HG02798 (cell line): ENCODE data around the gene ZNF668.
"Not testable (repeated sequence)": the region's sequence is repeated elsewhere in the genome, so short reads cannot be mapped to it uniquely, and the experiment has no call there.

ENCODE experiments used
- ATAC-seq: cut with Tn5 transposase; IDR thresholded peaks from one replicate; pipeline ENCODE4 v1.9.1; 2021; ENCODE audit warnings: mild to moderate bottlenecking; ENCODE audit not compliant: unreplicated experiment, poor library complexity

ZNF668 gene

GRCh38 chr16:31105677-31106213 is 31.7 kb upstream of the ZNF668 start:
- no peak for ATAC-seq

DNA sequence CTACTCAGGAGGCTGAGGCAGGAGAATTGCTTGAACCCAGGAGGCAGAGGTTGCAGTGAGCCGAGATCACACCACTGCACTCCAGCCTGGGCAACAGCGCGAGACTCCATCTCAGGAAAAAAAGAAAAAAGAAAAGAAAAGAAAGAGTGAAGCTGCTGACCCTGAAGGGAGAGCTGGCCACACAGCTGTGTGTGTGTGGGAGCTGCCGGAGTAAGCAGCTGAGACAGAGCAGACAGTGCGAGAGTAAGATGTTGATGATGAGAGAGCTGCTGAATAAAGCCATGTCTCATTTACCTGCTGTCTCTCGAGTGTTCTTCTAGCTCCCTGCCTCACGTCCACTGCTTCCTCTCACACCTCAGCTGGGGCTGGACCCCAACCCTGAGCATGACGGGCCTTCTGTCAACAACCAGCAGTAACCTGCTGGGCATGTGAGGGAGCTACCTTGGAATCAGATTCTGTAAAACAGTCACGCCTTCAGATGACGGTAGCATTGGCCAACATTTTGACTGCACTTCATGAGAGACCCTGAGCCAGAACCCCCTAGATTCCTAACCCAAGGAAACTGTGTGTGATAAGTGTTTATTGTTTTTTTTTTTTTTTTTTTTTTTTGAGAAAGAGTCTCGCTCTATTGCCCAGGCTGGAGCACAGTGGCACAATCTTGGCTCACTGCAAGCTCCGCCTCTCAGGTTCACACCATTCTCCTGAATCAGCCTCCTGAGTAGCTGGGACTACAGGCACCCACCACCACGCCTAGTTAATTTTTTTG is 27.0 kb upstream of the ZNF668 start:
- ATAC-seq, result not testable (repeated sequence)

GRCh38 chr16:31099860-31100638 is 26.0 kb upstream of the ZNF668 start:
- ATAC-seq, result no peak

DNA sequence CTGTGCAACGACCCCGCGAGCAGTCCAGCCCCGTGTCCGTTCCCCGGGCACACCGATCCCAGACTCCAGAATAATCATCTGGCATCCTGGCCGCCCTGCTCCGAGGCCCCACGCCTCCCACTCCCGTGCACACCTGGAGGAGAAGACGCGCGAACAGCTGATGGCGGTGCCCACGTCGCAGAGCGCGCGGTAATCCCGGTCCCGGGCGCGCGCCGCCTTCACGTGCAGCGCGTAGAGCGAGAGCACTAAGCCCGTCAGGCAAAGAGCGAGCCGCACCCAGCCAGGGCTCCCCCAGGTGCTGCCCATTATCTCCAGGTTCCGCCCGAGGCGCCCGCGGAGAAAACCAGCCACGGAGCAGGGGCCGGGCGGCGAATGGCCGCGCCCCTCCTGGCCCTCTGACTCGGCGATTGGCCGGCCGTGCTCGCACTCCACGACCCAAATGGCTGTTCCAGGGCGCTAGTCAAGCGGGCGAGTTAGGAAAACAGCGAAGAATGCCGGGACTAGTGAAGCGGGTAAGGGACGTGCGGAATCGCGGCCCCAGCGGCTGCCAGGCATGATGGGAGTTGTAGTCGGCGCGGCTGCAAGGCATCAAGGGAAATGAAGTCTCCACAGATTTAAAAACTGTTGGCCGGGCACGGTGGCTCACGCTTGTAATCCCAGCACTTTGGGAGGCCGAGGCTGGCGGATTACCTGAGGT is 20.5 kb upstream of the ZNF668 start, which contains the start of gene VKORC1:
Gene VKORC1 (minus strand): TSS at position 374 of the 697 bp plus-strand sequence. CDS start 68 bp downstream, at position 306.
- ATAC-seq, result peak; percentile 86

GRCh38 chr16:31094088-31094423 is 20.0 kb upstream of the ZNF668 start:
- ATAC-seq, result no peak

DNA sequence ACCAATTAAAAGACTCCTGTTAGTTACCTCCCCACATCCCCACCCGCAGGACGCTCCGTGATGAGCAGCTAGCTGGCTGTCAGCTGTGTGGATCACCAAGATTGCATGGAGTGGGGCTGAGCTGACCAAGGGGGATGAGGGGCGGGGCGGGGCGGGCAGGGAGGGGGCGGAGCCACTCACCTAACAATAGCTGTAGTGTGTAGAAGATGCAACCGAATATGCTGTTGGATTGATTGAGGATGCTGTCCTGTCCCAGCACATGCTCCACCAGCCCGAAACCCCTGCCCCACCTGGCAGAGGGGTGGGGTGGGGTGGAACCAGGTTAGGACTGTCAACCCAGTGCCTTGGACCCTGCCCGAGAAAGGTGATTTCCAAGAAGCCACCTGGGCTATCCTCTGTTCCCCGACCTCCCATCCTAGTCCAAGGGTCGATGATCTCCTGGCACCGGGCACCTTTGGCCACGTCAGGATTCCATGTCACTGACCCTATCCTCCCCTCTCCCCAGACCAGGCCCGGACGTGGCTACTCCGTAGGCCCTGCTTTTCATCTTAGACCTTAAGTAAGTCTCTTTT is 19.2 kb upstream of the ZNF668 start:
- ATAC-seq, result no peak

DNA sequence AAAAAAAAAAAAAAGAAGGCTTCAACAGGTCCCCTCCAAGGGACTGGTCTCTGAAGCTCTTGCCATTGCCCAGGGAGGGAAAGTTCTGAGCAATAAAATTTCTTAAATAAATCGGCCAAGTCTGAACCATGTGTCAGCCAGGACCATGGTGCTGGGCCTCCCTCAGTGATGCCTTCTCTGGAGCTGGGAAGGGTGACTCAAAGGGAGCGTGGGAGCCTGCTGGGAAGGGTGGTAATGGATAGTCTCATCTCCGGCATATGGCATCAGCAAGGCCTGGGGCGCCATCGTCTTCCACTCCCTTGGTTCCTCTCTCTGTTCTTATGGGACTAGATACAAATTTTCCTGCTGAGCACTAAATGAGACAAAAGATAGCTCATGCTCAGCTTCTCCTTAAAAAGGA is 18.3 kb upstream of the ZNF668 start:
- no peak for ATAC-seq

GRCh38 chr16:31090540-31090939 is 16.5 kb upstream of the ZNF668 start:
- no peak for ATAC-seq

- no peak for ATAC-seq
Measured at GRCh38 chr16:31089199-31089598, 15.2 kb upstream of the ZNF668 start.

DNA sequence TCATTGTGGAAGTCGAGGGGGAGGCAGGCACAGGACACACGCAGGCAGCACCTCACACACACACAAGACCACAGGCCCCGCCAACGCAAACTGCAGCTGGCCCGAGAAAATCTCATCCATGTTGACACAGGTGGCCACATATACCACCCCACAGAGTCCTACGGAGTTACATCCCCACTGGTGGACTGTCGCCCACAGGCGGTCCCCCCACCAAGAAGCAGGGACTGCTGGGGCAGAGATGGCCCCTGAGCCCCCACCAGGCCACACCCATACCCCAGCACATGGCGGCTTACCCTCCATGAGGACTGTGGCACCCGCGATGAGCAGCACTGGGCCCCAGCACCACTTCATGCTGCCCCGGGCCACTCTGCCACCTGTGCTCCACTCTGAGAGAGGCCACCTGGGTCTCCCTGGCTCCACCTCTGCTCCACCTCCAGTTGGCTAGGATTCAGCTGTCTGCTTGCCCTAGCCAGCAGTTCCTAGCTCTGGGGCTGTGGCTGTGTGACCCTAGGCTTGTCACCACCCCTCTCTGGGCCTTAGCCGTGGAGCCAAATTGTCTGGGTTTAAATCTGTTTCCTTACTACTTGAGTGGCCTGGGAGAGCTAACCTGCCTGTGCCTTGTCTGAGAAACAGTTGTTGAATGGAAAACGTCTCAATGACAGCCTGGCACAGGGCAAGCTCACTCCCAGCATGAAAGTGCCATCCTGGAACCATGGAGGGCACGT is 14.6 kb upstream of the ZNF668 start, which contains the start of gene PRSS53:
Gene PRSS53 (minus strand): TSS at position 485 of the 725 bp plus-strand sequence. CDS start 134 bp downstream, at position 351.
- ATAC-seq, result no peak

- ATAC-seq, result no peak
Measured at GRCh38 chr16:31087971-31088370, 13.9 kb upstream of the ZNF668 start.

- ATAC-seq, result no peak
Measured at GRCh38 chr16:31087481-31087880, 13.4 kb upstream of the ZNF668 start.

GRCh38 chr16:31086629-31086906 is 12.5 kb upstream of the ZNF668 start:
- ATAC-seq, result no peak

- ATAC-seq, result no peak
Measured at GRCh38 chr16:31085873-31086628, 12.0 kb upstream of the ZNF668 start.

DNA sequence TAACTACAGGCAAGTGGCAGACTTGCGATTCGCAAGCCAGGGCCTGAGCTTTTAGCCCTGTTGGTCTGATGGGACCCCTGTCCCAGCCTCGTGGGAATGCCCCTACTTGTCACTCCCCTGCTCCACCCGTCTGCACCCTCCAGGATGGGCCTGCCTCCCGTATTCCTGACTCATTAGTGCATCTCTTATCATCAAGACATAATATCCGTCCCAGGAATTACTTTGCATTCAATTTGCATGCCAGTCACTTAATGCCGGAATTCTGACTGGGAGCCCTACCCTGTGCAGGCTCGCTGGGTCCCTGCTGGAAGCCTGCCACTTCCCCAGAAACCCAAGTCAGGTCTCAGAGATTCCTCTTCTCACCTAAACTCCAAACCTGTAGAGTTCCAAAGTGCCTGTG is 11.4 kb upstream of the ZNF668 start:
- no peak for ATAC-seq

- ATAC-seq, result no peak
Measured at GRCh38 chr16:31084584-31085302, 10.7 kb upstream of the ZNF668 start.

GRCh38 chr16:31083981-31084380 is 9.9 kb upstream of the ZNF668 start:
- no peak for ATAC-seq

DNA sequence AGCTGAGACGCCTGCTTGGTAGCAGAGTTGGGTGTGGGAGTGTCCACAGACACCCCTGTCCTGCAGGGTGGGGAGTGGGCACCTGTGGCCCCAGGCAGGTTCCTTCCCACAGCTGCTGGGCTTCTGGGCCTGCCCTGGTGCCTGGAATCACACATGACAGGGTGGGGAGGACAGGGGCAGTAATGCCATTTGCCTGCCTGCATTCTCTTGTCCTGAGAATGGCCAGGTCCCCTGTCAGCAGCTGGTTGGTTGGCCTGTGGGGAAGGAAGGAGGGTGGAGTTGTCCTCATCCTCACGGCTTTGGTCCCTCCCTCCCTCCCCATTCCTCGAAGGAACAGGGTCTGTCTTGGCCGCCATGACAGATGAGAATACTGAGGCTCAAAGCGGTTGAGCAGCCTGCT is 9.5 kb upstream of the ZNF668 start:
- no peak for ATAC-seq

- ATAC-seq, result no peak
Measured at GRCh38 chr16:31083081-31083480, 9.0 kb upstream of the ZNF668 start.
